CD4-positive, alpha-beta T cell treated with Interleukin-21 for 1 hour (primary cell): Measurements from ENCODE around the gene KDELR3.
A peak's percentile ranks its signal among the peaks of the same experiment; 100 is the strongest.

Experiments used
- DNase-seq: peaks from one replicate; pipeline ENCODE4 v3.0.0-alpha.2; 2020

The KDELR3 gene

GRCh38 chr22:38484244-38484643 is 16.3 kb downstream of the KDELR3 start:
- DNase-seq = no peak

DNA sequence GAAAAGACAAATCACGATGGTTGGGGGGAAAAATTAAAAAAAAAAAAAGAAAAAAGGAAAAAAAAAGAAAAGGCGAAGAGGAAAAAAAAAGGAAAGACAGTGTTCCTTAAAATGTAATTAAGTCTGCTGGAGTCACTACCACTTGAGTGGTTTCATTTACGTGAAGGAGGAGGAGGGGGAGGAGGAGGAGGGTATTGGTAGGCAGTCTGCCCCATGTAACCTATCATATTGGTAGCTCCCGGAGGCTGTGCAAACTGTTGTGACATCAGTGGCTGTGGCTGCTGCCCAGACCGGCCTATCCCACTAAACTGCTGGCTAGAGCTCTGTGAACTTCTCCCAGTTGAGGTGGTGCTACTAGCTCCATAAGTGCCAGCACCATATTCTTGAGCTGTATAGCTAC is 17.9 kb downstream of the KDELR3 start:
- no peak for DNase-seq

GRCh38 chr22:38487946-38488345 is 20.1 kb downstream of the KDELR3 start:
- no peak for DNase-seq

DNA sequence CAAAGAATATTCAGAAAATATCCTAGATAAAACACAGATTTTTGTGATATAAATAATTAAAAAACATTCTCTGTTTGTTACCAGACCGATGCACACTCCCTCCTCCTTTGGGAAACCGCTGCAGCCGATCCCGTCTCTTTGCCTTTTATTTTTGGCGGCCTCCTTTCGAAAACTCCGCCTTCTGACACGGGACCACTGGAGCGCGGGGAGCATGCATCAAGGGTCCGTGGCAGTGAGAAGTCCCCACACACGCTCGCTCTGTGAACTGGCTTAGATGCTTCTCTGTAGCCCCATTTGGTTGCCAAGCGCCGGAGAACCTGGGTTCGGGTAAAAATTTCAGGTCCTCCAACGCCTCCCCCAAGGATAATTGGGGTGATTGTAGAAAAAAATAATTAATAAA is 21.2 kb downstream of the KDELR3 start:
- no peak for DNase-seq

- no peak for DNase-seq
Observed at GRCh38 chr22:38489561-38490145, 21.8 kb downstream of the KDELR3 start.

DNA sequence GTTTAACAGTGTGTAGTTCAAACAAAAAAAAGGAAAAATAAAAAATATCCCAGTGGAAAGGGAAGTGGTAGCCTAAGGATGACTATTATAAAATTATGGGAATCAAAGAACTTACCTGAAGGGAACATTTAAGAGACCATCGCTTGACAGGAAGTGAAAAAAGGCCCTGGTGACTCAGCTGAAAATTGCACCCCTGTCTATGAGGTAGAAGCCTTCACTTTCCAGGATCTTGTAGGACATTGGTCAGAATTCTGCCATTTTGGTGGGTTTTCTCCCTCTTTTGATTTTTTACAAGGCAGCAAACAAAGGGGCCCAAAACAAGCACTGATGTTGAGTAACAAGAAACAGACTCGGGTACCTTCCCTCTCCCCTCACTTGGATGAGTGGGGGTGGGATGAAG is 22.6 kb downstream of the KDELR3 start:
- DNase-seq = no peak

GRCh38 chr22:38490915-38491314 is 23.0 kb downstream of the KDELR3 start:
- no peak for DNase-seq

DNA sequence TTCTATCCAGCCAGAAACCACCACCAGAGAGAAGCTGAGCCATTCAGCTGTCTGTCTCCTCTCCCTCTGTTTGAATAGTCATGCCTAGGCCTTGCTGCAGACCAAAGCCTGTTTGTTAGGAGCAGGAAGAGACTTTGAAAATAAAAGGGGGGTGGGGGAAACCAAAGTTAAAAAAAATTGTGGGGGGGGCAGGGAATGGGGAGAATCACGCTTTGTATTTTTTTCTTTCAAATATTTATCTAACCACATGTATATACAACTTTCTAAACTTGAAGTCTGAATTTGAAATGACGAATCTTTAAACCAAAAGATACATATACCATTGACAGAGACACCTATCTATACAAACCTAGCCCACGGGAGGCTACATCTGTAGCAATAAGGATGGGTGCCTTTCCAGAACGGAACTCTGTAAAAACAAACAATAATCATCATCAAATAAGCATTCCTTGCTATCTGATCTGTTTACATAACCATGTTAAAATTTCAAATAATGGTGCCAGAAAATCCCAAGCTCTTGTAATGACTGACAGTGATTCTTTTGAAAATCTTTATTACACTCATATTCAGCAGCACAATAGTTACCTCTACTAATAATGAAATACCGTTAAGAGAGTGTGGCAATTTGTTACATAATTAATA is 23.9 kb downstream of the KDELR3 start:
- no peak for DNase-seq

DNA sequence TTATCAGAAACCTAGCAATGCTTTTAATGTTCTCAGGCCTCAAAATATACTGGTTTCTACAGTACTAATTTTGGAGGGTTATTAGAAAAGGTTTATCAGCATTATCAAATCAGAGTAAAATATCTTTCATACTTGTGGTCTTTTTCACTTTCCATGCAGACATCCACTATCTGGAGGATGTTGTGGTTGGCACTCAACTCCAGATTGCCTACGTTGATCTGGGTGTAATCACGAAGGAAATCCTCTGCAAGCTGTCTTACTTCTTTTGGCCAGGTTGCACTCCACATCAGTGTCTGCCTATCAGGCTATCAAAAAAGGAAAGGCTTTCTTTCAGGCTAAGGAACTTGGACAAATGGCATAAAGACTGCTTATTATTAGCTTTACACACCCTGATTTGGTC is 26.6 kb downstream of the KDELR3 start:
- no peak for DNase-seq

DNA sequence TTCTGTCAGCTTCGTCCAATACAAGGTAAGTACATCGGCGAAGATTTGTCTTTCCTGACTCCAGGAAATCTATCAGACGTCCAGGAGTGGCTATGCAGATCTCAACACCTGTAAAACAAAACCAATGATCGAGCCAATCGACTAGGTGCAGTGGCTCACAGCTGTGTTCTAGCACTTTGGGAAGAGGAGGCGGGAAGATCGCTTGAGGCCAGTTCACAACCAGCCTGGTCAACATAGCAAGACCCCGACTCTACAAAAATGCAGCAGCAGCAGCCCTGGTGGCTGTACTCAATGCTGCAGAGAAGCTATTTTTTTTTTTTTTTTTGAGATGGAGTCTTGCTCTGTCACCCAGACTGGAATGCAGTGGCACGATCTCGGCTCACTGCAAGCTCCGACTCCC is 27.0 kb downstream of the KDELR3 start:
- no peak for DNase-seq

DNA sequence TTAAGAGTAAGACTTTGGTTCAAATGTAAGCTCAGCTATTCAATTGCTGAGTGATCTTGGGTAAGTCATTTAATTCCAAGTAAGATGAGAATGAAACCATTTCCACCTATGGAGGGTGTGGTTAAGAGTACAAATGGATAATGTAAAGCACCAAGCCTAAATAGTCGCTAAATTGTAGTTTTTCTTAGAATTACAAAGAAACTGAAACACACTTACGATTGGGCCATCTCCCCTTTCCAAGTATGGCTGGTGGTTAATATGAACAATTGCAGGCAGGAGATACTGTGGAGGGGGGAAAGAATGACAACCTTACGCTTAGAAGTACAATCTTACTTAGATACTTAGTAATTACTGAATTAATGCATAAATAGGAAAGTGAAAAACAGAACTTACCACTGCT is 30.0 kb downstream of the KDELR3 start:
- no peak for DNase-seq

- DNase-seq = no peak
Observed at GRCh38 chr22:38501797-38502672, 34.1 kb downstream of the KDELR3 start.

DNA sequence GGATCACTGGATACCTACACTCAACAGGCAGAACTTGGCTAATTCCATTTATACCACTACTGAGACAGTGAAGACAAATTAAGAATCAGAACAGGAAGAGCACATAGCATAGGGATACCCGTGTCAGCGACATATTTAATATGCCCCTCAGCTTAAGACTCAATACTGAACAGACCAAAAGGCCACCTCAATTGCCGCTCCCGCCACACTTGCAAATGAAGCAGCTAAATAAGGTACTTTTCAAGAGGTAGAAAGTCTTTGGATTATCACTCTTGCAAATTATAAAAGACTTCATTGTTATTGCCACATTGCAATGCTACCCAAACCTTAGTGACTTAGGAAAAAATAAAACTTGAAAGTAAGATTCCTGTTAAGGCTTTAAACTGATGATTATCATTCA is 35.1 kb downstream of the KDELR3 start:
- DNase-seq = no peak

DNA sequence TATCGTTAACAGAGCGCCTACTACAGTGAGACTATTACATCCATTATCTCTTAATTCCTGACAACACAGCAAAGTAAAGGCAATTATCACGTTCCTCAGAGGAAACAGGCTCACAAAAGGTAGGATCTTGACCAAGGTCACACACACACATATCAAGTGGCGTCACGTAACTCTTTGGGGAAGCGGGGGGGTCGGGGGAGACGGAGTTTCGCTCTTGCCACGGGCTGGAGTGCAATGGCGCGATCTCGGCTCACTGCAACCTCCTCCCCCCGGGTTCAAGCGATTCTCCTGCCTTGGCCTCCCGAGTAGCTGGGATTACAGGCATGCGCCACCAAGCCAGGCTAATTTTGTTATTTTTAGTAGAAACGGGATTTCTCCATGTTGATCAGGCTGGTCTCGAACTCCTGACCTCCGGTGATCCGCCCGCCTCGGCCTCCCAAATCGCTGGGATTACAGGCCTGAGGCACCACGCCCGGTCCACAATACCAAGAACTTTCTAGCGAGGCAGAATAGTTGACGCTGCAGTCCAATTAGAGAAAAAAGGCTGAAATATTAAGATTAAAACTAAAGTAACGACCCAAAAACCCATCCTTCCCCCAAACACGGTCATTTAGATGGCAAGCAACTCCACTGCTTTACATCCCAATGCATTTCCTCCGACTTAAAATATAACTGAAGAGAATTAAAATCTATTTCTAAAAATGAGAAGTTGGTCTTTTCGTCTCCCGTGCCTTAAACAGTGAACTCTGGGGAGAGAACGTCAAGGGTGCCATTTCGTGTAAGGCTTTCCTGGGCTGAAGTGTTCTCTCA is 37.0 kb downstream of the KDELR3 start:
- peak; percentile 77 for DNase-seq

DNA sequence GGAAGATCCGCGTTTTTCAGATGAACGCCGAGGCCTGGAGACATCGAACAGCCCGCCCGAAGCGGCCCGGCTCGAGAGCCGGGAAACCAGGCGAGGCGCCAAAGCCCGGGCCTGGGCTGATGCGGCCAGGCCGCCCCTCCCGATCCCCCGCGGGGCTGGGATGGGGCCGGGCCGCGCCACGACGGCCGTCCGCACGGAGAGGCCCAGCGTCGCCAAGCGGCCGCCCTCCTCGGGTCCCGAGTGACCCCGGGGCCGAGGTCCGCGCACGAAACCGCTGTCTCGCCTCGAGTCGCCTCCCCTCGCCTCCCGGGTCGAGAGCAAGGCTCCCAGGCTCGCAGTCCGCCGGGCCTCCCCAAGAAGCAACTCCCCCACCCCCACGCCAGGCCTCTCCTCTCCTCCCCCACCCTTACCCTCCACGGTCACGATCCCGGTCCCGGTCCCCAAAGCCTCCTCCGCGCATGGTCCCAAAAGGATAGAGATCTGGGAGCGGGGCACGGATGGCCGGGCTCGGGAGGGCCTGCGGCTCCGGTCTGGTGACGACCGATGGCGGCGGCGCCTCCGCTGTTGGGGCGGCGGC is 37.7 kb downstream of the KDELR3 start:
- peak; percentile 66 for DNase-seq

DNA sequence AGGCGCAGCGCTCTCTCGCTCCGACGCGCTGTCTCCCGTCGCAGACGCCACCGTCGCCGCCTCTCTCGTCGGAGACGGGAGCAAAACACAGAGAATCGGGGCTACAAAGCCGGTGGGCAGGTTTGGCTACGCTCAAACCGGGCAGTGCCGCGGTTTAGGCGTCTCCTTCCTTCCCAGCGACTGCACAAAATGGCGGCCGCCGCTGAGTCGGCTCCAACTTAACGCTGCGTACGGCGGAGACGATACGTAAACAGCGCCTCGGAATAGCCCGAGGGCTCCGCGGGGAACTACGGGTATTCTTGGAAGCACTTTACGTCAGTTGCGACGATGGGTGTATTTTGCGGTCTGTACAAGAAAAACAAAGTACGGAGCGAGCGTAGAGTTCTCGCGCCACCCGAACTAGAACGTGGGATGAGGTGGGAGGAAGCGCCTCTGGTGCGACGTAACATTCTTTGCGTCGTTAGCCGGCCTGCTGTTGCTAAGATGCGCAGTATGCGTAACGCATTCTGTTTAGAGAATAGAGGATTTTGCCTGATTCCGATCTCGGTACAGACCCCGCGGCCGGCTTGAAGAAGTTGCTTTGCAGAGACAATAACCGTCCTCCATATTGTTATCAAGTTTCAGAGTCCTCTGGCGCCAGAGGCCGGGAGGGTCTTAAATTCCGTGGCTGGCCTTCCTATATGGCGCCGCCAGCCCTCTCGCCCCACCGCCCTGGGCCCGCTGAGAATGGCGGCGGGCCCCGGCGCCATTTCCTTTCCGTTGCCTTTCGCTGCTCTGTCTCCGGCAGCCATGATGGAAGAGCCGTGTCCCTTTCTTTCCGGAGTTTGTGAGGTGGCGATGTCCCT is 38.4 kb downstream of the KDELR3 start, which contains the start of gene DDX17:
TSS of gene DDX17 (minus strand) at position 194 of the 845 bp plus-strand sequence.
- peak; percentile 97 for DNase-seq

- no peak for DNase-seq
Observed at GRCh38 chr22:38510416-38510970, 42.6 kb downstream of the KDELR3 start.

DNA sequence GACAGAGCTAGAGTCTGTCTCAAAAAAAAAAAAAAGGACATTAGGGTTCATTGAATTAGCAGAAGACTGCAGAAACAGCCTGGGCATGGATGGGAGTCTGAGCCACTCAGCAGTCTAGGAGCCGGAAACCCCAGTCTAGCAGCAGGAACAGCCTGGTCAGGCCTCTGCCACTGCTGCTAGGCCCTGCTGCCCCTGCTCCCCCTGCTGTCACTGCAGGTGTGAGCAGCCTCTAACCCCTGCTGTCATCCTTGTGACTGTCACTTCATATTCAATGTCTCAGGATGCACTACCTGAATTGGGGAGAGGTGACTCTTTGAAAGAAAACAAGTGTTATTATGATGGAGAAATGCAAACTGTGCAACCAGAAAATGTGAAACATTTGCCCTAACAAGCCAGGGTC is 45.2 kb downstream of the KDELR3 start:
- peak; percentile 46 for DNase-seq

DNA sequence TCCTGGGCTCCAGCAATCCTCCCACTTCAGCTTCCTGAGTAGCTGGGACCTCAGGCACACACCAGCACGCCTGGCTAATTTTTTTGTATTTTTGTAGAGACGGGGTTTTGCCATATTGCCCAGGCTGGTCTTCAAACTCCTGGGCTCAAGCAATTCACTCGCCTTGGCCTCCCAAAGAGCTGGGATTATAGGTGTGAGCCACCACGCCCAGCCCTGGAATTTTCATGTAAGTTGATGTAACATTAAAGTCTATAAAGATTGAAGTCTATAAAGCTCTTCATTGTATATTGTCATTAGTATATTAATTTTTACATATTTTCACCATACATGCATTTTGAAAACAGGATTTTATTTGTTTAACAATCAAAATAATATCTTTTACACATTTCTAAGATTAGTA is 50.7 kb downstream of the KDELR3 start:
- no peak for DNase-seq

DNA sequence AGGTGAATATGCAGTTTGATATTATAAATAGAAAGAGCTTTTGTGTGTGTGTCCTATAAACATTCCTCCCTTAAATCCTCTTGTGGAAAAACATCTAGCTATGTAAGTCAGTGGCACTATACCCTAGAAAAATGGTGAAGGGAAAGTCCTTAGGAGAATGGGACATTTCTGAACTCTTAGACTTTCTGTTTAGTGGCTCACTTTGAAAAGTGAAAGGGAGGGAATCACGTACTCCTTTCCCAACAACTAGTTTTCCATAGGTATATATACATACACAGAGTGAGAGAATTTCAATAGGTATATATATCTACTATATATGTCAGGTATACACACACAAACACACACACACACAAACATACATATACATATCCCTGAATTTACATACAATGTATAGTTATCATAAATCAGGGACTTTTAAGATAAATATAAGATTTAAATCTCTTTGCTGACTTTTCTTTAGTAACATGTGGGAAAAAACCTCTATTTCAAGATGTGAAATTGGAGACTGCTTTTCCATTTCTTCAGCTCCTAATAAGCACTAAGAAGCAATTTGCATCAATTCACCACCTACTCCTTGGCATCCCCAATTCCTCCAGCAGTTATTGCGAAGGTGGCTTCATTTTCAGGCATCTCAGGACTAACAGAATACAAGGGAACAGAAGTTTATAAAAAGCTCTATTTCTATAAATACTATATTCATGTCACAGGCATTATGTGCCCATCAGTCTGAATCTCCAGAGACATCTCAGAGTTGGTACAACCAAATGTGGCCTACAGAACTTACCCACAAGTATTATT is 51.8 kb downstream of the KDELR3 start:
- no peak for DNase-seq

DNA sequence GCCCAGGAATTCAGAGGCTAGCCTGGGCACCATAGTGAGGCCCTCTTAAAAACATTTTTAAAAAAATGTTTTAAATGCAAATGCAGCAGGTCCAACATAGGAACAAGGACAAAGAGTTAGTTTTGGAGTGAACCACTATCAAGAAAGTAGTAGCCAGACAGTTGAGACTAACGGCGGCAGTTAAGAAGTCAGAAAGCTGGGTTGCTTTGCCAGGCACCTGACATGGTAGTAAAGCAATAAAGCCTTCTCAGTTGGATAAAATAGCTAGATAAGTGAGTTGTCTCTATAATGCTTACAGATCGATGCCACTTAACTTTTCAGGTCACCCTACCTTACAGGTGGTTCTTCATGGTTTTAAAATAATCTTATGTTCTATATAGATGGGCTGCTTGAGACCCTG is 55.1 kb downstream of the KDELR3 start:
- no peak for DNase-seq
